Nephron (organoid): ENCODE data around the gene C3orf38.
"Not testable (repeated sequence)": the region's sequence is repeated elsewhere in the genome, so short reads cannot be mapped to it uniquely, and the experiment has no call there.

Experiments
- H3K27ac Mint-ChIP-seq, 3 experiments: 2 replicates each; pipeline ENCODE4 v1.8.0; 2020; ENCODE audit warnings: mixed read lengths in 3 of 3, mild to moderate bottlenecking in 2 of 3, moderate library complexity in 1 of 3
- H3K27me3 Mint-ChIP-seq: 2 replicates; pipeline ENCODE4 v1.8.0; 2021; ENCODE audit warnings: low read depth, mild to moderate bottlenecking, moderate library complexity, mixed read lengths
- H3K36me3 Mint-ChIP-seq: 2 replicates; pipeline ENCODE4 v1.8.0; 2020; ENCODE audit warnings: low read depth, mixed read lengths
- H3K4me1 Mint-ChIP-seq: 2 replicates; pipeline ENCODE4 v1.8.0; 2020; ENCODE audit warnings: mixed read lengths
- H3K4me3 Mint-ChIP-seq, 3 experiments: 2 replicates each; pipeline ENCODE4 v1.8.0; 2020; ENCODE audit warnings: mild to moderate bottlenecking in 3 of 3, mixed read lengths in 3 of 3, moderate library complexity in 2 of 3
- H3K9me3 Mint-ChIP-seq: 2 replicates; pipeline ENCODE4 v1.8.0; 2020; ENCODE audit warnings: mixed read lengths
- CTCF ChIP-seq, 3 experiments: fragments of 200-600 bp; sonication (generic); IDR thresholded peaks; one replicate each; pipeline ENCODE4 v1.5.0; 2021; ENCODE audit warnings: antibody characterized with exemption in 3 of 3; ENCODE audit not compliant: unreplicated experiment in 3 of 3

C3orf38 gene

GRCh38 chr3:88167173-88167572, 17.4 kb downstream of the C3orf38 start:
- no peak for TF ChIP-seq CTCF (IDR thresholded peaks at IDR 0.05; ENCODE audit: unreplicated experiment in 3 of 3)
- H3K9me3 Mint-ChIP-seq, result no peaks in the 10 kb centered on the region
- H3K4me1 Mint-ChIP-seq, result no peaks in the 10 kb centered on the region
- no peak overlapping the region for H3K27ac Mint-ChIP-seq
- H3K27me3 Mint-ChIP-seq, result no peaks in the 10 kb centered on the region
- H3K36me3 Mint-ChIP-seq, result peaks cover 33% of the 10 kb centered on the region
- no peak overlapping the region for H3K4me3 Mint-ChIP-seq

DNA sequence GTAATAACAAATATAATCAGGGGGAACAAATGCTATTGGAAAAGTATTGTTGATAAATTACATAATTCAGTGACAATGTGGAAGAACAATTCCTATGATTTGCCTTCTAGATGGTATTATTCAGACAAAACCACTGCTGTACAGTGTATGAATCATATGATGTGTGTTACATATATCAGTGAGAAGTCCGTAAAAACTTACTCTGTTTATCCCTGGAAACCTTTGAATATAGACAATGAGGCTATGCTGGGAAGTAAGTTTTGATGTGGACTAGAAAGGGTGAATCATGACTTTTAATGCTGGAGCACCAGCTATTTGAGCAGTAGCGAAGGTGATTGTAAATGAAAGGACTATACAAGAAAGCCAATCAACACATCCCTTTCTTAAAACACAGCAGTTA, 17.9 kb downstream of the C3orf38 start:
- no peak for TF ChIP-seq CTCF (IDR thresholded peaks at IDR 0.05; ENCODE audit: unreplicated experiment in 3 of 3)
- no peak overlapping the region for H3K27ac Mint-ChIP-seq
- H3K4me3 Mint-ChIP-seq, result no peak overlapping the region
- no peaks in the 10 kb centered on the region for H3K27me3 Mint-ChIP-seq
- H3K36me3 Mint-ChIP-seq, result peaks cover 29% of the 10 kb centered on the region
- no peaks in the 10 kb centered on the region for H3K4me1 Mint-ChIP-seq
- no peaks in the 10 kb centered on the region for H3K9me3 Mint-ChIP-seq

- Mint-ChIP-seq H3K27ac (no peak overlapping the region), H3K27me3 (no peaks in the 10 kb centered on the region), H3K4me1 (no peaks in the 10 kb centered on the region), H3K36me3 (peaks cover 25% of the 10 kb centered on the region), H3K9me3 (no peaks in the 10 kb centered on the region), H3K4me3 (no peak overlapping the region)
- TF ChIP-seq CTCF (IDR thresholded peaks at IDR 0.05; ENCODE audit: unreplicated experiment in 3 of 3), result no peak
These were observed 18.4 kb downstream of the C3orf38 start for GRCh38 chr3:88168171-88168570.

DNA sequence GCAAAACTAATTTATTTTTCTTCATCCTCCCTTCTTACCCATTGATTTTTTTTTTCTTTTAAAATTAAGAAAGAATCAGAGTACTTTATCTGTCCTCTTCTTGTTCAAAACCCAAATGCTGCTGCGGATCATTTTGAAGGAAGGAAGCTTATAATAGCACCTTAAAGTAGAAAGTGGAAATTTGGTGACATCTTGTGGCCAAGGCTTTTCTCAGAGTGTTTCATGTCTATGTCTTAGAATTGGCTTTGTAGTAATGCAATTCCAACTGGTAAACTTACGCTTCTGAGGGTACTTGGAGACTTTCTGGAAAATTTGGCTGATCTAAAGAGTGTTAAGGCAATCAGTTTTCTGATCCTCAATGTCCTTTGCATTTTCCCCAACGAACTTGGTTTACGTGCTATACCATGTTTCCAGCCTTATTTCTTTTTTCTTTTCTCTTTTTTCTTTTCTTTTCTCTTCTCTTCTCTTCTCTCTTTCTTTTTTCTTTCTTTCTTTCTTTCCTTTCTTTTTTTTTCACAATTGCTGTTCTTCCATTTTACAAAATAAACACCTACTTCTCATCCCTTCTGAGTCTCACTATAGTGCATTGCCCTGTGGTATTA, 30.7 kb downstream of the C3orf38 start:
- no peak overlapping the region for H3K4me3 Mint-ChIP-seq
- H3K4me1 Mint-ChIP-seq, result no peaks in the 10 kb centered on the region
- no peak overlapping the region for H3K27ac Mint-ChIP-seq
- H3K36me3 Mint-ChIP-seq, result no peaks in the 10 kb centered on the region
- H3K9me3 Mint-ChIP-seq, result peaks cover 9% of the 10 kb centered on the region
- peak in 2 of 3 experiments; percentile 38 to 50 for TF ChIP-seq CTCF (IDR thresholded peaks at IDR 0.05; ENCODE audit: unreplicated experiment in 3 of 3)
- no peaks in the 10 kb centered on the region for H3K27me3 Mint-ChIP-seq

DNA sequence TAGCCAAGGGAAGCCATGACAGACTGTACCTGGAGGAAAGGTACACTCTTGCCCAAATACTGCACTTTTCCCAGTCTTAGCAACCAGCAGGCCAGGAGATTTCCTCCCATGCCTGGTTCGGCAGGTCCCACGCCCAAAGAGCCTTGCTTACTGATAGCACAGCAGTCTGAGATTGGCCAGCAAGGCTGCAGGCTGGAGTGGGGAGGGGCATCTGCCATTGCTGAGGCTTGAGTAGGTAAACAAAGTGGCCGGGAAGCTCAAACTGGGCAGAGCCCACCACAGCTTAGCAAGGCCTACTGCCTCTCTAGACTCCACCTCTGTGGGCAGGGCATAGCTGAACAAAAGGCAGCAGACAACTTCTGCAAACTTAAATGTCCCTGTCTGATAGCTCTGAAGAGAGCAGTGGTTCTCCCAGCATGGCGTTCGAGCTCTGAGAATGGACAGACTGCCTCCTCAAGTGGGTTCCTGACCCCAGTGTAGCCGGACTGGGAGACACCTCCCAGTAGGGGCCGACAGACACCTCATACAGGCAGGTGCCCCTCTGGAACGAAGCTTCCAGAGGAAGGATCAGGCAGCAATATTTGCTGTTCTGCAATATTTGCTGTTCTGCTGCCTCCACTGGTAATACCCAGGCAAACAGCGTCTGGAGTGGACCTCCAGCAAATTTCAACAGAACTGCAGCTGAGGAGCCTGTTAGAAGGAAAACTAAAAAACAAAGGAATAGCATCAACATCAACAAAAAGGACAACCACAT, 32.6 kb downstream of the C3orf38 start:
- H3K4me3 Mint-ChIP-seq, H3K4me1 Mint-ChIP-seq, H3K27ac Mint-ChIP-seq, H3K27me3 Mint-ChIP-seq, H3K36me3 Mint-ChIP-seq: not testable (repeated sequence)
- H3K9me3 Mint-ChIP-seq, result peaks cover 12% of the 10 kb centered on the region

- Mint-ChIP-seq H3K27me3 (no peaks in the 10 kb centered on the region), H3K27ac (no peak overlapping the region), H3K4me1 (no peaks in the 10 kb centered on the region), H3K4me3 (no peak overlapping the region), H3K36me3 (no peaks in the 10 kb centered on the region), H3K9me3 (peaks cover 7% of the 10 kb centered on the region)
- TF ChIP-seq CTCF (IDR thresholded peaks at IDR 0.05; ENCODE audit: unreplicated experiment in 3 of 3), result no peak
These were observed 38.7 kb downstream of the C3orf38 start for GRCh38 chr3:88188436-88188835.
